ENCODE data around the gene EMP3.
"Not testable (repeated sequence)": the region's sequence is repeated elsewhere in the genome, so short reads cannot be mapped to it uniquely, and the experiment has no call there.

The EMP3 gene

GRCh38 chr19:48348737-48349136, 23.4 kb downstream of the EMP3 start:
- DNase-seq = no peak

- DNase-seq = no peak
Measured at GRCh38 chr19:48350856-48351255, 25.5 kb downstream of the EMP3 start.

- peak; percentile 83 for DNase-seq
Measured at GRCh38 chr19:48351341-48351752, 26.0 kb downstream of the EMP3 start.

GRCh38 chr19:48353677-48354076, 28.3 kb downstream of the EMP3 start:
- DNase-seq = no peak

GRCh38 chr19:48354332-48354992, 29.1 kb downstream of the EMP3 start:
- DNase-seq = no peak

GRCh38 chr19:48355365-48355954, 30.1 kb downstream of the EMP3 start:
- DNase-seq = no peak

GRCh38 chr19:48359123-48359522, 33.8 kb downstream of the EMP3 start:
- DNase-seq = no peak

- no peak for DNase-seq
Measured at GRCh38 chr19:48361912-48362311, 36.6 kb downstream of the EMP3 start.

- DNase-seq = peak; percentile 93
Measured at GRCh38 chr19:48362716-48363499, 37.6 kb downstream of the EMP3 start.

GRCh38 chr19:48363500-48363809, 38.1 kb downstream of the EMP3 start:
- DNase-seq = no peak

GRCh38 chr19:48363810-48364597, 38.7 kb downstream of the EMP3 start, which contains the start of the genes SYNGR4 and TMEM143:
Gene SYNGR4, plus strand, starts transcription at chr19:48364367. Its CDS starts 1,476 bp downstream, at chr19:48365843.
Gene TMEM143, minus strand, starts transcription at chr19:48363940. Its CDS starts 20 bp downstream, at chr19:48363920.
- DNase-seq = peak; percentile 99

GRCh38 chr19:48364598-48365348, 39.4 kb downstream of the EMP3 start:
- no peak for DNase-seq

GRCh38 chr19:48365602-48366001, 40.2 kb downstream of the EMP3 start:
- DNase-seq = no peak

- no peak for DNase-seq
Measured at GRCh38 chr19:48367855-48368254, 42.5 kb downstream of the EMP3 start.

- DNase-seq = no peak
Measured at GRCh38 chr19:48368936-48369335, 43.6 kb downstream of the EMP3 start.

GRCh38 chr19:48370955-48371354, 45.6 kb downstream of the EMP3 start:
- DNase-seq = no peak

- no peak for DNase-seq
Measured at GRCh38 chr19:48371367-48371766, 46.0 kb downstream of the EMP3 start.

- not testable (repeated sequence) for DNase-seq
Measured at GRCh38 chr19:48371771-48372170, 46.4 kb downstream of the EMP3 start.

- DNase-seq = no peak
Measured at GRCh38 chr19:48372904-48373303, 47.6 kb downstream of the EMP3 start.

- no peak for DNase-seq
Measured at GRCh38 chr19:48373567-48373966, 48.2 kb downstream of the EMP3 start.

- no peak for DNase-seq
Measured at GRCh38 chr19:48378194-48378570, 52.8 kb downstream of the EMP3 start.

- no peak for DNase-seq
Measured at GRCh38 chr19:48379058-48379457, 53.7 kb downstream of the EMP3 start.
